C4-2B (cell line): Measurements from ENCODE around the gene FAF1.
"Not testable (repeated sequence)": the region's sequence is repeated elsewhere in the genome, so short reads cannot be mapped to it uniquely, and the experiment has no call there.

Source experiments
- ZFX ChIP-seq: fragments of 450-650 bp; IDR thresholded peaks from 2 replicates; pipeline ENCODE4 v1.6.1; 2017
- TF ChIP-seq, protein P1 (sequence below): fragments of 450-650 bp; conservative IDR thresholded peaks from 2 replicates; pipeline ENCODE4 v1.5.1; 2017; ENCODE audit warnings: mild to moderate bottlenecking

- TF ChIP-seq, protein P1, sequence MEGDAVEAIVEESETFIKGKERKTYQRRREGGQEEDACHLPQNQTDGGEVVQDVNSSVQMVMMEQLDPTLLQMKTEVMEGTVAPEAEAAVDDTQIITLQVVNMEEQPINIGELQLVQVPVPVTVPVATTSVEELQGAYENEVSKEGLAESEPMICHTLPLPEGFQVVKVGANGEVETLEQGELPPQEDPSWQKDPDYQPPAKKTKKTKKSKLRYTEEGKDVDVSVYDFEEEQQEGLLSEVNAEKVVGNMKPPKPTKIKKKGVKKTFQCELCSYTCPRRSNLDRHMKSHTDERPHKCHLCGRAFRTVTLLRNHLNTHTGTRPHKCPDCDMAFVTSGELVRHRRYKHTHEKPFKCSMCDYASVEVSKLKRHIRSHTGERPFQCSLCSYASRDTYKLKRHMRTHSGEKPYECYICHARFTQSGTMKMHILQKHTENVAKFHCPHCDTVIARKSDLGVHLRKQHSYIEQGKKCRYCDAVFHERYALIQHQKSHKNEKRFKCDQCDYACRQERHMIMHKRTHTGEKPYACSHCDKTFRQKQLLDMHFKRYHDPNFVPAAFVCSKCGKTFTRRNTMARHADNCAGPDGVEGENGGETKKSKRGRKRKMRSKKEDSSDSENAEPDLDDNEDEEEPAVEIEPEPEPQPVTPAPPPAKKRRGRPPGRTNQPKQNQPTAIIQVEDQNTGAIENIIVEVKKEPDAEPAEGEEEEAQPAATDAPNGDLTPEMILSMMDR, result not testable (repeated sequence)
- TF ChIP-seq ZFX, result not testable (repeated sequence)
These were observed 45.5 kb upstream of the FAF1 start for GRCh38 chr1:51005549-51005948.
